K562 (cell line): ENCODE results near the gene ANO2.

Experiments
- BRCA1 ChIP-seq, 2 experiments: fragments of 450-650 bp in 1 of 2; sonication (generic) in 1 of 2; formaldehyde crosslinking in 1 of 2; IDR thresholded peaks; 2 replicates each; pipeline versions ENCODE4 v1.5.0 to v1.6.1; 2017 to 2020; ENCODE audit warnings: mild to moderate bottlenecking in 1 of 2, missing genetic modification reagents in 1 of 2
- BRD4 ChIP-seq: fragments of 200-600 bp; sonication (generic); IDR thresholded peaks from 2 replicates; pipeline ENCODE4 v1.6.1; 2017; ENCODE audit warnings: inconsistent platforms
- CHD1 ChIP-seq: fragments of 200-600 bp; sonication (generic); IDR thresholded peaks from one replicate; pipeline ENCODE4 v1.6.1; 2012; ENCODE audit warnings: mild to moderate bottlenecking, moderate library complexity, low read length, inconsistent platforms
- ERF ChIP-seq: fragments of 450-650 bp; formaldehyde crosslinking; IDR thresholded peaks from 2 replicates; pipeline ENCODE4 v1.4.0; 2020; ENCODE audit warnings: mild to moderate bottlenecking, mixed read lengths
- JUNB ChIP-seq: fragments of 450-650 bp; formaldehyde crosslinking; conservative IDR thresholded peaks from 2 replicates; pipeline ENCODE4 v1.4.0; 2020; ENCODE audit warnings: mild to moderate bottlenecking
- KDM2B ChIP-seq: fragments of 250-450 bp; sonication (Bioruptor Pico); IDR thresholded peaks from 2 replicates; pipeline ENCODE4 v1.8.0; 2021; ENCODE audit warnings: mild to moderate bottlenecking, moderate library complexity
- POLR2AphosphoS5 ChIP-seq: IDR thresholded peaks from 2 replicates; pipeline ENCODE4 v1.6.1; 2011; ENCODE audit warnings: mild to moderate bottlenecking, low read depth, low read length, moderate library complexity; ENCODE audit not compliant: control insufficient read depth, insufficient read depth
- SIX5 ChIP-seq, 2 experiments: IDR thresholded peaks; 2 replicates each; pipeline ENCODE4 v1.6.1; 2011; ENCODE audit warnings: low read length in 2 of 2, borderline replicate concordance in 1 of 2, low read depth in 1 of 2, mild to moderate bottlenecking in 1 of 2, moderate library complexity in 1 of 2; ENCODE audit not compliant: insufficient read depth in 1 of 2
- SREBF1 ChIP-seq: fragments of 150-350 bp; IDR thresholded peaks from 2 replicates; pipeline ENCODE4 v1.6.1; 2014; ENCODE audit warnings: antibody characterized with exemption, low read depth, low read length, borderline replicate concordance
- U2AF2 ChIP-seq: fragments of 200-400 bp; formaldehyde crosslinking; optimal IDR thresholded peaks from 2 replicates; pipeline ENCODE3; 2017; ENCODE audit warnings: low read depth, mild to moderate bottlenecking, low read length
- ZBTB8A ChIP-seq: fragments of 450-650 bp; IDR thresholded peaks from 2 replicates; pipeline ENCODE4 v1.6.1; 2018; ENCODE audit warnings: mild to moderate bottlenecking, moderate library complexity; ENCODE audit not compliant: partially characterized antibody
- TF ChIP-seq, protein P1 (sequence below), 3 experiments: IDR thresholded peaks in 2 of 3; conservative IDR thresholded peaks in 1 of 3; 2 replicates each; pipeline ENCODE4 v1.5.1; 2011 to 2012; ENCODE audit warnings: low read length in 3 of 3, mild to moderate bottlenecking in 3 of 3, control low read depth in 2 of 3, improper control_type of control experiment in 1 of 3, inconsistent platforms in 1 of 3, low read depth in 1 of 3, mixed read lengths in 1 of 3, moderate library complexity in 1 of 3; ENCODE audit not compliant: insufficient read depth in 2 of 3
- TF ChIP-seq, protein P2 (sequence below): fragments of 450-650 bp; IDR thresholded peaks from 2 replicates; pipeline ENCODE4 v1.6.1; 2018; ENCODE audit warnings: mild to moderate bottlenecking, low read depth; ENCODE audit not compliant: partially characterized antibody

DNA sequence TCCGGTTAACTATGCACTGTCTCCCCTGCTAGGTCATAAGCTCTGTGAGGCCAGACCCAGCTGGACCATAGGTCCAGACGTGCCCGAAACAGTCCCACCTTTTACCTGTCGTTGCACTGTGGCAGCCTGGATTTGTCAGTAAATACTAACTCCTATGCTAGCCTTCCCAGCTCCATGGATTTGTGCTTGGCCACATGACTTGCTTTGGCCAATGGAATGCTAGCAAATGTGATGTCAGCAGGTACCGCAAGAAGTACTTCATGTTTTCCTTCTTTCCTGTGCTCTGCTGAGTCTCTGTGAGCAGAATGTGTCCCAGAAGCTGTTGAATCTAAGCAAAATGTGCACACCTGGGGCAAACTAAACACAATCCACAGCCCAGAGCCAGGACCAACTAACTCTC, 157.2 kb downstream of the ANO2 start:
- TF ChIP-seq ZBTB8A (no peak), KDM2B (no peak), BRD4 (no peak), U2AF2 (no peak), JUNB (no peak), BRCA1 (IDR thresholded peaks at IDR 0.05) (no peak), BRCA1 (CRISPR knock-in tag; IDR thresholded peaks at IDR 0.05) (no peak), ERF (no peak), CHD1 (no peak), SREBF1 (no peak), POLR2AphosphoS5 (no peak), SIX5 (IDR thresholded peaks at IDR 0.05; ENCODE audit: borderline replicate concordance in 1 of 2, insufficient read depth in 1 of 2, low read depth in 1 of 2, low read length in 2 of 2) (no peak)
- TF ChIP-seq, protein P1, sequence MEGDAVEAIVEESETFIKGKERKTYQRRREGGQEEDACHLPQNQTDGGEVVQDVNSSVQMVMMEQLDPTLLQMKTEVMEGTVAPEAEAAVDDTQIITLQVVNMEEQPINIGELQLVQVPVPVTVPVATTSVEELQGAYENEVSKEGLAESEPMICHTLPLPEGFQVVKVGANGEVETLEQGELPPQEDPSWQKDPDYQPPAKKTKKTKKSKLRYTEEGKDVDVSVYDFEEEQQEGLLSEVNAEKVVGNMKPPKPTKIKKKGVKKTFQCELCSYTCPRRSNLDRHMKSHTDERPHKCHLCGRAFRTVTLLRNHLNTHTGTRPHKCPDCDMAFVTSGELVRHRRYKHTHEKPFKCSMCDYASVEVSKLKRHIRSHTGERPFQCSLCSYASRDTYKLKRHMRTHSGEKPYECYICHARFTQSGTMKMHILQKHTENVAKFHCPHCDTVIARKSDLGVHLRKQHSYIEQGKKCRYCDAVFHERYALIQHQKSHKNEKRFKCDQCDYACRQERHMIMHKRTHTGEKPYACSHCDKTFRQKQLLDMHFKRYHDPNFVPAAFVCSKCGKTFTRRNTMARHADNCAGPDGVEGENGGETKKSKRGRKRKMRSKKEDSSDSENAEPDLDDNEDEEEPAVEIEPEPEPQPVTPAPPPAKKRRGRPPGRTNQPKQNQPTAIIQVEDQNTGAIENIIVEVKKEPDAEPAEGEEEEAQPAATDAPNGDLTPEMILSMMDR (IDR thresholded peaks at IDR 0.05 in 2 of 3, conservative IDR thresholded peaks at IDR 0.05 in 1 of 3; ENCODE audit: insufficient read depth in 2 of 3, low read depth in 1 of 3, low read length in 3 of 3) = no peak
- TF ChIP-seq, protein P2, sequence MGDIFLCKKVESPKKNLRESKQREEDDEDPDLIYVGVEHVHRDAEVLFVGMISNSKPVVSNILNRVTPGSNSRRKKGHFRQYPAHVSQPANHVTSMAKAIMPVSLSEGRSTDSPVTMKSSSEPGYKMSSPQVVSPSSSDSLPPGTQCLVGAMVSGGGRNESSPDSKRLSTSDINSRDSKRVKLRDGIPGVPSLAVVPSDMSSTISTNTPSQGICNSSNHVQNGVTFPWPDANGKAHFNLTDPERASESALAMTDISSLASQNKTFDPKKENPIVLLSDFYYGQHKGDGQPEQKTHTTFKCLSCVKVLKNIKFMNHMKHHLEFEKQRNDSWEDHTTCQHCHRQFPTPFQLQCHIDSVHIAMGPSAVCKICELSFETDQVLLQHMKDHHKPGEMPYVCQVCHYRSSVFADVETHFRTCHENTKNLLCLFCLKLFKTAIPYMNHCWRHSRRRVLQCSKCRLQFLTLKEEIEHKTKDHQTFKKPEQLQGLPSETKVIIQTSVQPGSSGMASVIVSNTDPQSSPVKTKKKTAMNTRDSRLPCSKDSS = no peak
